PC-9 (cell line): ENCODE data around the gene LEFTY1.

Source experiments
- CTCF ChIP-seq: fragments of 200-600 bp; sonication (generic); conservative IDR thresholded peaks from 2 replicates; pipeline ENCODE4 v1.6.1; 2017; ENCODE audit warnings: mixed run types, antibody characterized with exemption, mild to moderate bottlenecking, moderate library complexity
- EZH2 ChIP-seq: fragments of 200-600 bp; sonication (generic); IDR thresholded peaks from 2 replicates; pipeline ENCODE4 v1.8.0; 2017; ENCODE audit warnings: antibody characterized with exemption, low read depth

DNA sequence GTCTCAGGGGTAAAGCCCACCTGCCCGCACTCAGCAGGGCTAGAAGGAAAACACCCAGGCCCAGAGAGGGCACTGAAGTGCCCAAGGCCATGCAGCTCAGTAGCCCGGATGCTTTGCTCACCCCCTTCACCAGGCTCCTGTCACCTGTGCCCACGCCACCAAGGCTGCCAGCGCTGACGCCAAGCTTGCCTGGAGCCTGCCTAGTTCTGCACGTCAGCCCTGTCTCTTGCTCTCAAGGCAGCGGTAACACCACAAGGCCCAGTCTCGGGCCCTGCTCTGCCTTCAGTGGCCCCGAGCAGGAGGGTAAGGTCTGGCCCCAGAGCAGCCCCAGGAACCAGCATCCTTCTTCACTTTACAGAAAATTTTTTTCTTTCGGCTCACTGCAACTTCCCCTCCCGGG, 14.5 kb downstream of the LEFTY1 start:
- TF ChIP-seq CTCF, result no peak
- no peak for TF ChIP-seq EZH2
